Measurements from ENCODE around the gene PHF21A. TPM values are rescaled to one million over a fixed set of nuclear protein-coding genes. Genes with fewer than 3 reads are reported as not detected.

PHF21A gene
- total RNA-seq, 1 experiment from 2014 or later: 29.4 TPM

DNA sequence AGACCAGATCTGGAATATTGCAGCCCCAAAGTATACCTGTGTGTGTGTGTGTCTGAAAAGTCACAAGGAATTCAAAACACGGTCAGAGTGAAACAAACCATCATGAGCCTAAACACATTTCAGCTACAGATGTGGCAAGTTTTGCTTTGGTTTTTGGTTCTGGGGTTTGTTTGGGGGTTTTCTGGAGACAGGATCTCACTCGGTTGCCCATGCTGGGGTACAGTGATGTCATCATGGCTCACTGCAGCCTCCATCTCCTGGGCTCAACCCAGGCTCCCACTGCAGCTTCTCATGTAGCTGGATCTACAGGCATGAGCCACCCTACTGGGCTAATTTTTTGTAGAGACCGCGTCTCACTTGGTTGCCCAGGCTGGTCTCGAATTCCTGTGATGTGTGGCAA is 41.4 kb upstream of the PHF21A start (continued):
- TF ChIP-seq, protein P1, sequence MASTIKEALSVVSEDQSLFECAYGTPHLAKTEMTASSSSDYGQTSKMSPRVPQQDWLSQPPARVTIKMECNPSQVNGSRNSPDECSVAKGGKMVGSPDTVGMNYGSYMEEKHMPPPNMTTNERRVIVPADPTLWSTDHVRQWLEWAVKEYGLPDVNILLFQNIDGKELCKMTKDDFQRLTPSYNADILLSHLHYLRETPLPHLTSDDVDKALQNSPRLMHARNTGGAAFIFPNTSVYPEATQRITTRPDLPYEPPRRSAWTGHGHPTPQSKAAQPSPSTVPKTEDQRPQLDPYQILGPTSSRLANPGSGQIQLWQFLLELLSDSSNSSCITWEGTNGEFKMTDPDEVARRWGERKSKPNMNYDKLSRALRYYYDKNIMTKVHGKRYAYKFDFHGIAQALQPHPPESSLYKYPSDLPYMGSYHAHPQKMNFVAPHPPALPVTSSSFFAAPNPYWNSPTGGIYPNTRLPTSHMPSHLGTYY (CRISPR knock-in tag; IDR thresholded peaks at IDR 0.05): no peak
- TF ChIP-seq ZBTB21 (CRISPR knock-in tag; IDR thresholded peaks at IDR 0.05; ENCODE audit: borderline replicate concordance): no peak
- TF ChIP-seq RELA (CRISPR knock-in tag; IDR thresholded peaks at IDR 0.05; ENCODE audit: borderline replicate concordance): no peak
- TF ChIP-seq, protein P2, sequence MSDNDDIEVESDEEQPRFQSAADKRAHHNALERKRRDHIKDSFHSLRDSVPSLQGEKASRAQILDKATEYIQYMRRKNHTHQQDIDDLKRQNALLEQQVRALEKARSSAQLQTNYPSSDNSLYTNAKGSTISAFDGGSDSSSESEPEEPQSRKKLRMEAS (CRISPR knock-in tag; IDR thresholded peaks at IDR 0.05): no peak
- TF ChIP-seq, protein P3, sequence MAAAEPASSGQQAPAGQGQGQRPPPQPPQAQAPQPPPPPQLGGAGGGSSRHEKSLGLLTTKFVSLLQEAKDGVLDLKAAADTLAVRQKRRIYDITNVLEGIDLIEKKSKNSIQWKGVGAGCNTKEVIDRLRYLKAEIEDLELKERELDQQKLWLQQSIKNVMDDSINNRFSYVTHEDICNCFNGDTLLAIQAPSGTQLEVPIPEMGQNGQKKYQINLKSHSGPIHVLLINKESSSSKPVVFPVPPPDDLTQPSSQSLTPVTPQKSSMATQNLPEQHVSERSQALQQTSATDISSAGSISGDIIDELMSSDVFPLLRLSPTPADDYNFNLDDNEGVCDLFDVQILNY (CRISPR knock-in tag; IDR thresholded peaks at IDR 0.05): no peak
- no peak for TF ChIP-seq TCF7 (CRISPR knock-in tag; IDR thresholded peaks at IDR 0.05; ENCODE audit: low read depth)
- TF ChIP-seq ZNF423 (CRISPR knock-in tag; IDR thresholded peaks at IDR 0.05): no peak
- no peak for TF ChIP-seq GRHL2 (CRISPR knock-in tag; IDR thresholded peaks at IDR 0.05; ENCODE audit: insufficient replicate concordance, severe bottlenecking)
- no peak for TF ChIP-seq ELF4 (CRISPR knock-in tag; IDR thresholded peaks at IDR 0.05; ENCODE audit: low read depth)
- TF ChIP-seq ZNF138 (CRISPR knock-in tag; conservative IDR thresholded peaks at IDR 0.05): no peak
- TF ChIP-seq, protein P4, sequence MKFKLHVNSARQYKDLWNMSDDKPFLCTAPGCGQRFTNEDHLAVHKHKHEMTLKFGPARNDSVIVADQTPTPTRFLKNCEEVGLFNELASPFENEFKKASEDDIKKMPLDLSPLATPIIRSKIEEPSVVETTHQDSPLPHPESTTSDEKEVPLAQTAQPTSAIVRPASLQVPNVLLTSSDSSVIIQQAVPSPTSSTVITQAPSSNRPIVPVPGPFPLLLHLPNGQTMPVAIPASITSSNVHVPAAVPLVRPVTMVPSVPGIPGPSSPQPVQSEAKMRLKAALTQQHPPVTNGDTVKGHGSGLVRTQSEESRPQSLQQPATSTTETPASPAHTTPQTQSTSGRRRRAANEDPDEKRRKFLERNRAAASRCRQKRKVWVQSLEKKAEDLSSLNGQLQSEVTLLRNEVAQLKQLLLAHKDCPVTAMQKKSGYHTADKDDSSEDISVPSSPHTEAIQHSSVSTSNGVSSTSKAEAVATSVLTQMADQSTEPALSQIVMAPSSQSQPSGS (CRISPR knock-in tag; IDR thresholded peaks at IDR 0.05; ENCODE audit: borderline replicate concordance, low read depth): no peak
- TF ChIP-seq, protein P5, sequence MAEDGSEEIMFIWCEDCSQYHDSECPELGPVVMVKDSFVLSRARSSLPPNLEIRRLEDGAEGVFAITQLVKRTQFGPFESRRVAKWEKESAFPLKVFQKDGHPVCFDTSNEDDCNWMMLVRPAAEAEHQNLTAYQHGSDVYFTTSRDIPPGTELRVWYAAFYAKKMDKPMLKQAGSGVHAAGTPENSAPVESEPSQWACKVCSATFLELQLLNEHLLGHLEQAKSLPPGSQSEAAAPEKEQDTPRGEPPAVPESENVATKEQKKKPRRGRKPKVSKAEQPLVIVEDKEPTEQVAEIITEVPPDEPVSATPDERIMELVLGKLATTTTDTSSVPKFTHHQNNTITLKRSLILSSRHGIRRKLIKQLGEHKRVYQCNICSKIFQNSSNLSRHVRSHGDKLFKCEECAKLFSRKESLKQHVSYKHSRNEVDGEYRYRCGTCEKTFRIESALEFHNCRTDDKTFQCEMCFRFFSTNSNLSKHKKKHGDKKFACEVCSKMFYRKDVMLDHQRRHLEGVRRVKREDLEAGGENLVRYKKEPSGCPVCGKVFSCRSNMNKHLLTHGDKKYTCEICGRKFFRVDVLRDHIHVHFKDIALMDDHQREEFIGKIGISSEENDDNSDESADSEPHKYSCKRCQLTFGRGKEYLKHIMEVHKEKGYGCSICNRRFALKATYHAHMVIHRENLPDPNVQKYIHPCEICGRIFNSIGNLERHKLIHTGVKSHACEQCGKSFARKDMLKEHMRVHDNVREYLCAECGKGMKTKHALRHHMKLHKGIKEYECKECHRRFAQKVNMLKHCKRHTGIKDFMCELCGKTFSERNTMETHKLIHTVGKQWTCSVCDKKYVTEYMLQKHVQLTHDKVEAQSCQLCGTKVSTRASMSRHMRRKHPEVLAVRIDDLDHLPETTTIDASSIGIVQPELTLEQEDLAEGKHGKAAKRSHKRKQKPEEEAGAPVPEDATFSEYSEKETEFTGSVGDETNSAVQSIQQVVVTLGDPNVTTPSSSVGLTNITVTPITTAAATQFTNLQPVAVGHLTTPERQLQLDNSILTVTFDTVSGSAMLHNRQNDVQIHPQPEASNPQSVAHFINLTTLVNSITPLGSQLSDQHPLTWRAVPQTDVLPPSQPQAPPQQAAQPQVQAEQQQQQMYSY (CRISPR knock-in tag; IDR thresholded peaks at IDR 0.05): no peak
- TF ChIP-seq, protein P6, sequence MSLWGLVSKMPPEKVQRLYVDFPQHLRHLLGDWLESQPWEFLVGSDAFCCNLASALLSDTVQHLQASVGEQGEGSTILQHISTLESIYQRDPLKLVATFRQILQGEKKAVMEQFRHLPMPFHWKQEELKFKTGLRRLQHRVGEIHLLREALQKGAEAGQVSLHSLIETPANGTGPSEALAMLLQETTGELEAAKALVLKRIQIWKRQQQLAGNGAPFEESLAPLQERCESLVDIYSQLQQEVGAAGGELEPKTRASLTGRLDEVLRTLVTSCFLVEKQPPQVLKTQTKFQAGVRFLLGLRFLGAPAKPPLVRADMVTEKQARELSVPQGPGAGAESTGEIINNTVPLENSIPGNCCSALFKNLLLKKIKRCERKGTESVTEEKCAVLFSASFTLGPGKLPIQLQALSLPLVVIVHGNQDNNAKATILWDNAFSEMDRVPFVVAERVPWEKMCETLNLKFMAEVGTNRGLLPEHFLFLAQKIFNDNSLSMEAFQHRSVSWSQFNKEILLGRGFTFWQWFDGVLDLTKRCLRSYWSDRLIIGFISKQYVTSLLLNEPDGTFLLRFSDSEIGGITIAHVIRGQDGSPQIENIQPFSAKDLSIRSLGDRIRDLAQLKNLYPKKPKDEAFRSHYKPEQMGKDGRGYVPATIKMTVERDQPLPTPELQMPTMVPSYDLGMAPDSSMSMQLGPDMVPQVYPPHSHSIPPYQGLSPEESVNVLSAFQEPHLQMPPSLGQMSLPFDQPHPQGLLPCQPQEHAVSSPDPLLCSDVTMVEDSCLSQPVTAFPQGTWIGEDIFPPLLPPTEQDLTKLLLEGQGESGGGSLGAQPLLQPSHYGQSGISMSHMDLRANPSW (CRISPR knock-in tag; conservative IDR thresholded peaks at IDR 0.05; ENCODE audit: low read depth): no peak

DNA sequence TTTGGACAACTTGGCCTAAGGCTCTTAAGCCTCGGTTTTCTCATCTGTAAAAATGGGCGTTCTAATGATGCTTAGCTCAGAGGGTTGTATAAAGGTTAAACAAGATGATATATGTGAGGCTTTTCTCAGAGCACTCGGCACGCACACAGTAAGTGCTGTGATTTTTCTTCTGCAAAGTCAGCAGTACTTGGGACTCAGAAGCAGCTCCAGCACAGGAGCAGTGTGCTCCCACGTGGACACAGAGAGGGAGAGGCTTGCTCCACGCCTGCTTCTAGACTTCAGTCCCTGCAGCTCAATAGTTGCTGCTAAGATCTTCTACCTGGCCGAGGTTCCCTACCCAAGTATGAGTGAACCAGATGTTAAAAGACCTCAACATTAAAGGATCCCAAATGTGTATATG is 39.9 kb upstream of the PHF21A start:
- Mint-ChIP-seq H3K27ac (no peak overlapping the region), H3K36me3 (no peaks in the 10 kb centered on the region), H3K4me1 (no peaks in the 10 kb centered on the region), H3K9me3 (no peaks in the 10 kb centered on the region), H3K4me3 (no peak overlapping the region), H3K27me3 (ENCODE audit: low read depth) (no peaks in the 10 kb centered on the region; the same call in 1 of the 2 replicates)
- ATAC-seq: no peak
- ChIA-PET POLR2A (no interaction called here), CTCF (no interaction called here)
- DNase-seq (ENCODE audit: low spot score): no peak
- TF ChIP-seq ZNF219 (CRISPR knock-in tag; IDR thresholded peaks at IDR 0.05; ENCODE audit: borderline replicate concordance) (no peak), CREB1 (CRISPR knock-in tag; IDR thresholded peaks at IDR 0.05) (no peak), ATF1 (CRISPR knock-in tag; IDR thresholded peaks at IDR 0.05) (no peak), ETV6 (CRISPR knock-in tag; IDR thresholded peaks at IDR 0.05) (no peak), NFE2L1 (CRISPR knock-in tag; IDR thresholded peaks at IDR 0.05) (no peak), ELF4 (CRISPR knock-in tag; IDR thresholded peaks at IDR 0.05; ENCODE audit: low read depth) (no peak), ZNF121 (CRISPR knock-in tag; IDR thresholded peaks at IDR 0.05) (no peak)
- TF ChIP-seq, protein P7, sequence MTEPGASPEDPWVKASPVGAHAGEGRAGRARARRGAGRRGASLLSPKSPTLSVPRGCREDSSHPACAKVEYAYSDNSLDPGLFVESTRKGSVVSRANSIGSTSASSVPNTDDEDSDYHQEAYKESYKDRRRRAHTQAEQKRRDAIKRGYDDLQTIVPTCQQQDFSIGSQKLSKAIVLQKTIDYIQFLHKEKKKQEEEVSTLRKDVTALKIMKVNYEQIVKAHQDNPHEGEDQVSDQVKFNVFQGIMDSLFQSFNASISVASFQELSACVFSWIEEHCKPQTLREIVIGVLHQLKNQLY (CRISPR knock-in tag; IDR thresholded peaks at IDR 0.05): no peak
- TF ChIP-seq, protein P8, sequence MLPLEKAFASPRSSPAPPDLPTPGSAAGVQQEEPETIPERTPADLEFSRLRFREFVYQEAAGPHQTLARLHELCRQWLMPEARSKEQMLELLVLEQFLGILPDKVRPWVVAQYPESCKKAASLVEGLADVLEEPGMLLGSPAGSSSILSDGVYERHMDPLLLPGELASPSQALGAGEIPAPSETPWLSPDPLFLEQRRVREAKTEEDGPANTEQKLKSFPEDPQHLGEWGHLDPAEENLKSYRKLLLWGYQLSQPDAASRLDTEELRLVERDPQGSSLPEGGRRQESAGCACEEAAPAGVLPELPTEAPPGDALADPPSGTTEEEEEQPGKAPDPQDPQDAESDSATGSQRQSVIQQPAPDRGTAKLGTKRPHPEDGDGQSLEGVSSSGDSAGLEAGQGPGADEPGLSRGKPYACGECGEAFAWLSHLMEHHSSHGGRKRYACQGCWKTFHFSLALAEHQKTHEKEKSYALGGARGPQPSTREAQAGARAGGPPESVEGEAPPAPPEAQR (CRISPR knock-in tag; IDR thresholded peaks at IDR 0.05): no peak
- TF ChIP-seq, protein P9, sequence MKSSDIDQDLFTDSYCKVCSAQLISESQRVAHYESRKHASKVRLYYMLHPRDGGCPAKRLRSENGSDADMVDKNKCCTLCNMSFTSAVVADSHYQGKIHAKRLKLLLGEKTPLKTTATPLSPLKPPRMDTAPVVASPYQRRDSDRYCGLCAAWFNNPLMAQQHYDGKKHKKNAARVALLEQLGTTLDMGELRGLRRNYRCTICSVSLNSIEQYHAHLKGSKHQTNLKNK (CRISPR knock-in tag; IDR thresholded peaks at IDR 0.05): no peak
- TF ChIP-seq, protein P10, sequence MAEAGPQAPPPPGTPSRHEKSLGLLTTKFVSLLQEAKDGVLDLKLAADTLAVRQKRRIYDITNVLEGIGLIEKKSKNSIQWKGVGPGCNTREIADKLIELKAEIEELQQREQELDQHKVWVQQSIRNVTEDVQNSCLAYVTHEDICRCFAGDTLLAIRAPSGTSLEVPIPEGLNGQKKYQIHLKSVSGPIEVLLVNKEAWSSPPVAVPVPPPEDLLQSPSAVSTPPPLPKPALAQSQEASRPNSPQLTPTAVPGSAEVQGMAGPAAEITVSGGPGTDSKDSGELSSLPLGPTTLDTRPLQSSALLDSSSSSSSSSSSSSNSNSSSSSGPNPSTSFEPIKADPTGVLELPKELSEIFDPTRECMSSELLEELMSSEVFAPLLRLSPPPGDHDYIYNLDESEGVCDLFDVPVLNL (CRISPR knock-in tag; IDR thresholded peaks at IDR 0.05; ENCODE audit: borderline replicate concordance, low read depth): no peak

All from WTC11 (cell line).